Peyer's patch (tissue), 4 donors: ENCODE measurements around the gene PGLYRP2.
"Not testable (repeated sequence)": the region's sequence is repeated elsewhere in the genome, so short reads cannot be mapped to it uniquely, and the experiment has no call there.

Experiments used
- POLR2A ChIP-seq, 2 donors: fragments of 450-650 bp; IDR thresholded peaks; one replicate each; pipeline ENCODE4 v1.5.1; 2017; ENCODE audit warnings: antibody characterized with exemption in 2 of 2, mild to moderate bottlenecking in 2 of 2, moderate library complexity in 2 of 2
- TF ChIP-seq, protein P1 (sequence below), 6 experiments: fragments of 450-650 bp in 4 of 6; fragments of 200-600 bp in 2 of 6; sonication (generic) in 1 of 6; IDR thresholded peaks; one replicate each; pipeline ENCODE4 v1.5.1; 2017 to 2019; ENCODE audit warnings: antibody characterized with exemption in 6 of 6, mild to moderate bottlenecking in 3 of 6, moderate library complexity in 1 of 6

DNA sequence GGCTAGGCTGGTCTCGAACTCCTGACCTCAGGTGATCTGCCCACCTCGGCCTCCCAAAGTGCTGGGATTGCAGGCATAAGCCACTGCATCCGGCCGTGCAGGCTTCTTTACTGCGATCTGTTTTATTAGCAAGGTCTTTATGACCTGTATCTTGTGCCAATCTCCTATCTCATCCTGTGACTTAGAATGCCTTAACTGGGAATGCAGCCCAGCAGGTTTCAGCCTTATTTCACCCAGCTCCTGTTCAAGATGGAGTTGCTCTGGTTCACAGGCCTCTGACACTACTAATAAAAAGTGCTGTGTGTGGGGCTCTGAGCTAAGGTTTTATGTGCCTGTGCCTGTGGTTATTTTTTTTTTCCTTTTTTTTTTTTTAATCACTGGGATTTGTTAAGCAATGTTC, 6.5 kb upstream of the PGLYRP2 start:
- TF ChIP-seq, protein P1, sequence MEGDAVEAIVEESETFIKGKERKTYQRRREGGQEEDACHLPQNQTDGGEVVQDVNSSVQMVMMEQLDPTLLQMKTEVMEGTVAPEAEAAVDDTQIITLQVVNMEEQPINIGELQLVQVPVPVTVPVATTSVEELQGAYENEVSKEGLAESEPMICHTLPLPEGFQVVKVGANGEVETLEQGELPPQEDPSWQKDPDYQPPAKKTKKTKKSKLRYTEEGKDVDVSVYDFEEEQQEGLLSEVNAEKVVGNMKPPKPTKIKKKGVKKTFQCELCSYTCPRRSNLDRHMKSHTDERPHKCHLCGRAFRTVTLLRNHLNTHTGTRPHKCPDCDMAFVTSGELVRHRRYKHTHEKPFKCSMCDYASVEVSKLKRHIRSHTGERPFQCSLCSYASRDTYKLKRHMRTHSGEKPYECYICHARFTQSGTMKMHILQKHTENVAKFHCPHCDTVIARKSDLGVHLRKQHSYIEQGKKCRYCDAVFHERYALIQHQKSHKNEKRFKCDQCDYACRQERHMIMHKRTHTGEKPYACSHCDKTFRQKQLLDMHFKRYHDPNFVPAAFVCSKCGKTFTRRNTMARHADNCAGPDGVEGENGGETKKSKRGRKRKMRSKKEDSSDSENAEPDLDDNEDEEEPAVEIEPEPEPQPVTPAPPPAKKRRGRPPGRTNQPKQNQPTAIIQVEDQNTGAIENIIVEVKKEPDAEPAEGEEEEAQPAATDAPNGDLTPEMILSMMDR (IDR thresholded peaks at IDR 0.05) = not testable (repeated sequence)
- TF ChIP-seq POLR2A (IDR thresholded peaks at IDR 0.05) = not testable (repeated sequence)
